ENCODE measurements around the gene ZNF688.
A peak's percentile ranks its signal among the peaks of the same experiment; 100 is the strongest.

Gene ZNF688

DNA sequence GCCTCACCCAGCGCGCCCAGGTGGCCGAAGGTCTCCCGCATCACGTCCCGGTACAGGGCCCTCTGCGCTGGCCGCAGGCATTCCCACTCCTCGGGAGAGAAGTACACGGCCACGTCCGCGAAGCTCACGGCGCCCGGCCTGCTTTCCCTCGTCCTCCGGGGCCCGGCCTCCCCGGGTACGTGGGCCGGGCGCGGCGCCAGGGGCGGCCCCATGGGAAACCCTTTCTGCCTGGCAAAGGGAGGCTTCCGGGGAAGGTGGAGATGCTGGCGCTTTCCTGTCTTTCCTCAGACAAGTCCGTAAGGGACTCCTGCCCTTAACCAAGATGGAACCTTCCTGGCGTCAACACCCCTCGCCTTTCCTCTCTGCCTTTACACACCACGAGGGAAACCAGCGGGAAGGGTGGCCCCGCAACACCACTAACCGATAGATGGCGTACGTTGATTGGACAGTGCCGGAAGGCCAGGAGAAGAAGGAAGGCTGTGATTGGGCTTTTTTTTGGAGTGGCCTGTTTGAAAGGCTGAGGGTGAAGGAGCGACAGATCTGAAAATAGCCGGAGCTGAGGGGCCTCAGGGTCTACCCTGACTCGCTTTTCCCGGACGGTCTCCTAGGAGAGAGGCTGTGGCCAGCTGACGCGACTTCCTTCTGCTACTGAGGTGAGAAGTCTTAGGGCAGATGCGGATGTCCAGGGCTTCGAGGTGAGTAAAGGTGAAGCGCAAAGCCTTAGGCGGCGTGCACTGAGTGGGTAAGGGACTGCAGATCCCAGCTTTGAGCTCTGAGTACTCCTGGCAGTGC is 14.1 kb upstream of the ZNF688 start, which contains the start of gene ZNF785:
Gene ZNF785 (minus strand): TSS at position 298 of the 792 bp plus-strand sequence. CDS start 86 bp downstream, at position 212.
- peak; percentile 96 for DNase-seq (ENCODE audit: low spot score)

- no peak for DNase-seq (ENCODE audit: low spot score)
These were observed 13.5 kb upstream of the ZNF688 start for GRCh38 chr16:30585022-30585399.

GRCh38 chr16:30582611-30583340 is 11.3 kb upstream of the ZNF688 start:
- DNase-seq (ENCODE audit: low spot score): no peak

- DNase-seq (ENCODE audit: low spot score): no peak
These were observed 9.9 kb upstream of the ZNF688 start for GRCh38 chr16:30581457-30581856.

DNA sequence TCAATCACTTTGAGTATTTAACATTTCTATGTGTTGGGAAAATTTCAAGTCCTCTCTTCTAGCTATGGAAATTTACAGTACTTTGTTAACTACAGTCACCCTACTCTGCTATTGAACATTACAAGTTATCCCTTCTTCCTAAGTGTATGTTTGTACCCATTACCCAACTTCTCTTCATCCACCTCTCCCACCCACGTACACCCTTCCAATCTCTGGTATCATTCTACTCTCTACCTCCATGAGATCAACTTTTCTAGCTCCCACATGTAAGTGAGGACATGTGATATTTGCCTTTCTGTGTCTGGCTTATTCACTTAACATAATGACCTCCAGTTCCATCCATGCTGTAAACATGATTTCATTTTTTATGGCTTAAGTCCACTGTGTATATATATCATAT is 3.2 kb upstream of the ZNF688 start:
- no peak for DNase-seq (ENCODE audit: low spot score)

GRCh38 chr16:30570636-30571444 is 674 bp downstream of the ZNF688 start:
- peak; percentile 61 for DNase-seq (ENCODE audit: low spot score)

DNA sequence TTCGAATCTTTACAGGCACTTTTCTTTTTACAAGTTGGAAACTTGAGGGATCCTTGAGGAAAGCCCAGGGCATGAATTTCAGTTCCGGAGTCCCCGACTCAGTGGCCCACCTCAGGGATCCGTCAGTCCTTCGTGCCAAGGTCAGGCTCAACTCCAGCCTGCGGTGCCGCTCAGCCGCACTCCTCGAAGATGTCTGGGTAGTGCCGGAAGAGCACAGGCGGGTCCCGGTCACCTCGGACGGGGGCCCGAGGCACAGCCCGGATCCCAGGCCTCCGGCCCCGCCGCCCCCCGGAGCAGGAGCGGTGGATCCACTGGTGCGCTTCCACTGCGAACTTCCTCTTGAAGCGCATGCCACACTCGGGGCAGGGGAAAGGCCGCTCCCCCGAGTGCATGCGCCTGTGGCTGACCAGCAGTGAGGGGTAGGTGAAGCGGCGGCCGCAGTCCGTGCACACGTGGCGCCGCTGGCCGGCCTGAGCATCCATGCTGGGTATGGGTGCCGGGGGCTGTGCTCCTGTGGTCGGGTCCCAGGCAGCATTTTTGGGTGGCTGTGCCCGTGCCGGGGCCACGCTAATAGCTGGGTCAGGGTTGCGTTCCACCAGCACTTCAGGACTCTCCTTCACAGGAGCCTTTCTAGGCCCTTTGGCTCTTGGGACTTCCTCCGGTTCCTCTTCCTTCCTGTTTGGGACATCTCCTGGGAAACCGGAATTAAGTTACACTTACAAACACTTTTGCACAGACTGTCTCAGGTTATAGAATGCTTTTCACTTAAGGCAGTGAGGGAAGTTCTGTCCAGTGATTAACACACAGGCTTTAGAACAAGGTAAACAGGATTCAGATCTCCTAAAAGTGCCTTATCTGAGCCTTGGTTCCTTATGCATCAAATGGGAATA is 1.5 kb downstream of the ZNF688 start:
- no peak for DNase-seq (ENCODE audit: low spot score)

DNA sequence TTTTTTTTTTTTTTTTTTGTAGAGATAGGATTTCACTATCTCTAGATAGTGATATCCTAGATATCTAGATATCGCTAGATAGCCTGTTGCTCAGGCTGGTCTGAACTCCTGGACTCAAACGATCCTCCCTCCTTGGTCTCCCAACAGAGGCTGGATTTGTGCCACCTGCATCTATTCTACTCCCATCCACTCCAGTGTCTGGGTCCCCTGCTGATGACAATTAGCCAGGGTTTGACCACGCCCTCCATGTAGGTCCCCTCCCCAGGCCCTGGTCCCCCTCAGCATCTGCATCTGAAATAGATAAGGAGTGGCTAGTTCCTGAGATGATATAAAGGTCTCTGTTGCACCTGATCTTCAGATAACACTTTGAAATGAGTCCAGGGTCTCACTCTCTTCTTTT is 2.2 kb downstream of the ZNF688 start:
- no peak for DNase-seq (ENCODE audit: low spot score)

DNA sequence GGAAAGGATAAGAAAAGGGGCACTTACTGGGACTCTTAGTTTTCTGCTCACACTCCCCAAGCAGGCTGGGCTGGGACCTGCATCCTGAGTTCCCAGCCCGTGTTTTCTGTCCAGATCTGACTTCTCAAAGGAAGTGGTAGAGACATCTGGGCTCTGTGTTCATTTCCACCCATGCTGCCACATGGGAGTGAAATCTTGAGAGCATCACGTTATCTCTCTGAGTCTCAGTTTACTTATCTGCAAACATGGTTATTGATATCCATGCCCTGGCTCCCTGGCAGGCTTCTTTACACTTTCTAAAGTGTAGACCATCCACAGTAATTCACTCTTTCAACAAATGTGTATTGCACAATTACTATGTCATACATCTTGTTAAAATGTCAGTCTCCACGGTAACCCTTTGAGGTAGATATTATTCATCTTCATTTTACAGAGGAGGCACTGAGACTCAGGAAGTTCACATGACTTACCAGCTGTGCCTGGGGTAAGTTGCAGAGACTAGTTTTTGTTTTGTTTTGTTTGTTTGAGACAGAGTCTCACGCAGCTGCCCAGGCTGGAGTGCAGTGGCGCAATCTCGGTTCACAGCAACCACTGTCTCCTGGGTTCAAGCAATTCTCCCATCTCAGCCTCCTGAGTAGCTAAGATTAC is 3.4 kb downstream of the ZNF688 start:
- DNase-seq (ENCODE audit: low spot score): no peak

GRCh38 chr16:30567160-30567990 is 4.1 kb downstream of the ZNF688 start:
- no peak for DNase-seq (ENCODE audit: low spot score)

GRCh38 chr16:30566531-30566930 is 5.0 kb downstream of the ZNF688 start:
- no peak for DNase-seq (ENCODE audit: low spot score)

- DNase-seq (ENCODE audit: low spot score): no peak
These were observed 5.5 kb downstream of the ZNF688 start for GRCh38 chr16:30565984-30566383.

- no peak for DNase-seq (ENCODE audit: low spot score)
These were observed 6.0 kb downstream of the ZNF688 start for GRCh38 chr16:30565526-30565925.

GRCh38 chr16:30562021-30562420 is 9.5 kb downstream of the ZNF688 start:
- DNase-seq (ENCODE audit: low spot score): no peak

- no peak for DNase-seq (ENCODE audit: low spot score)
These were observed 10.3 kb downstream of the ZNF688 start for GRCh38 chr16:30561089-30561816.

DNA sequence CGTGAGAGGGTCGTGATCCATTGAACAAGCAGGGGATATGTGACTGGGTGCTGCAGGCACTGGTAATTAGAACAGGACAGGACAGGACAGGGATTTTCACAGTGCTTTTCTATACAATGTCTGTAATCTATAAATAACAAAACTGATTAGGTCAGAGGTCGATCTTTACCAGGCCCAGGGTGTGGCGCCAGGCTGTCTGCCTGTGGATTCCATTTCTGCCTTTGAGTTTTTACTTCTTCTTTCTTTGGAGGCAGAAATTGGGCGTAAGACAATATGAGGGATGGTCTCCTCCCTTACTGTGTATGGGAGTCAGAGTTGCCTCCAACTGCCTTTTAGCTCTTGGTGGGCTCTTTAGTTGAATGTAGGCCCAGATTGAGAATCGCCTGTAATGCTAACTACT is 11.8 kb downstream of the ZNF688 start:
- no peak for DNase-seq (ENCODE audit: low spot score)

- DNase-seq (ENCODE audit: low spot score): no peak
These were observed 12.6 kb downstream of the ZNF688 start for GRCh38 chr16:30558789-30559377.

DNA sequence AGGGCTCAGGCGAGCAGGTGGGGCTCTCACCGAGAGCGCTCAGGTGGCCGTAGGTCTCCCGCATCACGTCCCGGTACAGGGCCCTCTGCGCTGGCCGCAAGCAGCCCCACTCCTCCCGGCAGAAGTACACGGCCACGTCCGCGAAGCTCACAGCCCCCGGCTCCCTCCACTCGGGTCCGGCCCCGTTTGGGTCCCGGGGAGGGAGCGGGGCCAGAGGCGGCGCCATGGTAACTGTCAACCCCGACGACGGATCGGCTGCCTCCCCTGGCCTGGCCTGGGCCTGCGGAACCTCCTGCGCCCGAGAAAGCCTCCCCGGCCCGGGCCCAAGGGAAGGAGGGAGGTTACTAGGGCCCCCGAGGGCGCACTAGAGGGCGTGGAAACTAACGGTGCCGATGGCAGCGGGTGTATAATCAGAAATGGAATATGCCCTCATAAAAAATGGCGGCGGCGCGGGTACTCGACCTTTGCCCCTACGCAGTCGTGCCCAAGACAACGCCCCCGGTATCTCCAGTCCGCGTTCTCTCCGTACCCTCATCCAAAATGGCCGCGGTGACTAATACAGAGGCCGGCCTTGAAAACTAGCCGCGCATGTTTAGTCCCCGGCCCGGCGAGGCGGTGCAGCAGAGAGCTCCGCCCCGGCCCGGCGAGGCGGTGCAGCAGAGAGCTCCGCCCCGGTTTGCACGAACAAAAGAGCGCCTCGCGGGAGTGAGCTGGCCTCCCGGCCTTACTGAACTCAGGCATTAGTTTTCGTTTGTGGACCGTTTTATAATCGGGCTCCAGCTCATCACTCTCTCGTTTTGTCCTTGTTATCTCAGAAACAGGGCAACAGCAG is 13.3 kb downstream of the ZNF688 start, which contains the start of gene ZNF764:
Gene ZNF764 (minus strand): TSS at position 418 of the 832 bp plus-strand sequence. CDS start 192 bp downstream, at position 226.
- peak; percentile 96 for DNase-seq (ENCODE audit: low spot score)
